ENCODE data around the gene C9orf78.
A peak's percentile ranks its signal among the peaks of the same experiment; 100 is the strongest.

Gene C9orf78

GRCh38 chr9:129835128-129835859 lies at the start of gene C9orf78, which contains the start of gene USP20:
C9orf78 (minus strand) TSS chr9:129835275; CDS start chr9:129835221, 54 bp downstream.
USP20 (plus strand) TSS chr9:129835458; CDS start chr9:129852556, 17,098 bp downstream.
- DNase-seq (ENCODE audit: extremely low read depth in 1 of 2, low read depth in 1 of 2): peak; percentile 85 to 95

GRCh38 chr9:129884220-129885017 lies 49.3 kb upstream of the C9orf78 start:
- peak; percentile 86 to 90 for DNase-seq (ENCODE audit: extremely low read depth in 1 of 2, low read depth in 1 of 2)

DNA sequence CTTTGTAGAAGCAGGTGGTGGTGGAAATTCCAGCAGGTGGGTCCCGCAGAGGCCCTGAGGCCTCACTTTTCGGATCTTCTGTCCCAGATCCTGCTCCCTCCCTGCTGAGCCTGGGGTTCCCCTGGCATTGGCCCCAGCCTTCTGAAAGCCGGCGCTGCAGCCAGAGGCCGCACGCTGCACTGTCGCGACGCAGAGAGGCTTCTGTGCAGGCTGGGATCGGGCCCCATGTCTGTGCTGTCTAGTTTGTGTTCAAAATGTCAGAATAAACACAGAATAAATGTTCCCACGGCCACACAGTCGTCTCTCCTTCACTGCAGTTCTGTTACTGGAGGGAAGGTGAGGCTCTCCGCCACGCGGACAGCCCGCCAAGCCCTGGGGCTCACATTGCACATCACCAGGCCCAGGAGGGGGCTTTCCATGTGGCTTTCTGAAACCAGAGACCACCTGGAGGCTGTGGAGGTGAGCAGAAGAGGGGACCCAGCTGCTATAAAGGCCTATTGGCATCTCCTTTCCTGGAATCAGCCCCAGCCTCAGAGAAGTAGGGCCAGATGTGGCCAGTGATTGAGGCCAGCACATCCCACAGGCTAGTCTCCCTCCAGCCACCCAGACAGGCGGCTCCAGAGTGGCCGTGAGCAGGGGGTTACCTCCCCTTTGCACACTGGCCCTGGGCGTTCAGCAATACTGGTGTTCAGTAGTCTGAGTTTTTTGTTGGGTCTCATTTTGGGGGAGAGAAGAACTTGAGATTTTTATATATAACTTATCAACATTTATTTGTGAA lies 46.7 kb upstream of the C9orf78 start:
- no peak for DNase-seq (ENCODE audit: extremely low read depth in 1 of 2, low read depth in 1 of 2)

GRCh38 chr9:129880654-129881546 lies 45.8 kb upstream of the C9orf78 start:
- no peak for DNase-seq (ENCODE audit: extremely low read depth in 1 of 2, low read depth in 1 of 2)

- no peak for DNase-seq (ENCODE audit: extremely low read depth in 1 of 2, low read depth in 1 of 2)
These were observed 45.0 kb upstream of the C9orf78 start for GRCh38 chr9:129879991-129880653.

GRCh38 chr9:129879103-129879699 lies 44.1 kb upstream of the C9orf78 start:
- DNase-seq (ENCODE audit: extremely low read depth in 1 of 2, low read depth in 1 of 2): no peak

- DNase-seq (ENCODE audit: extremely low read depth in 1 of 2, low read depth in 1 of 2): no peak
These were observed 43.2 kb upstream of the C9orf78 start for GRCh38 chr9:129878291-129878690.

- DNase-seq (ENCODE audit: extremely low read depth in 1 of 2, low read depth in 1 of 2): no peak
These were observed 41.7 kb upstream of the C9orf78 start for GRCh38 chr9:129876815-129877214.

GRCh38 chr9:129875687-129876395 lies 40.8 kb upstream of the C9orf78 start:
- DNase-seq (ENCODE audit: extremely low read depth in 1 of 2, low read depth in 1 of 2): no peak

DNA sequence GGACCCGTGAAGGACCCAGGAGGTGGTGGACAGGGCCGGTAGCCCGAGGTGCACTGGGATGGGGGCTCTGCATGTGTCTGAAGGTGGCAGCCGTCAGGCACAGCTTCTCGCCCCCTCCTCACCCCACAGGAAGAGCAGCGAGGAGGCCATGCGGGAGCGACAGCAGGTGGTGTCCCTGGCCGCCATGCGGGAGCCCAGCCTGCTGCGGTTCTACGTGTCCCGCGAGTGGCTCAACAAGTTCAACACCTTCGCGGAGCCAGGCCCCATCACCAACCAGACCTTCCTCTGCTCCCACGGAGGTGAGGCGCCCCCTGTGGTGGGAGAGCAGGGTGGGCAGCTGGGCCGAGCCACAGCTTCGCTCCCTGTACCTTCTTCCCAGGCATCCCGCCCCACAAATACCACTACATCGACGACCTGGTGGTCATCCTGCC lies 40.1 kb upstream of the C9orf78 start:
- no peak for DNase-seq (ENCODE audit: extremely low read depth in 1 of 2, low read depth in 1 of 2)

- DNase-seq (ENCODE audit: extremely low read depth in 1 of 2, low read depth in 1 of 2): no peak
These were observed 39.4 kb upstream of the C9orf78 start for GRCh38 chr9:129874261-129875101.

GRCh38 chr9:129873563-129874190 lies 38.6 kb upstream of the C9orf78 start:
- no peak for DNase-seq (ENCODE audit: extremely low read depth in 1 of 2, low read depth in 1 of 2)

DNA sequence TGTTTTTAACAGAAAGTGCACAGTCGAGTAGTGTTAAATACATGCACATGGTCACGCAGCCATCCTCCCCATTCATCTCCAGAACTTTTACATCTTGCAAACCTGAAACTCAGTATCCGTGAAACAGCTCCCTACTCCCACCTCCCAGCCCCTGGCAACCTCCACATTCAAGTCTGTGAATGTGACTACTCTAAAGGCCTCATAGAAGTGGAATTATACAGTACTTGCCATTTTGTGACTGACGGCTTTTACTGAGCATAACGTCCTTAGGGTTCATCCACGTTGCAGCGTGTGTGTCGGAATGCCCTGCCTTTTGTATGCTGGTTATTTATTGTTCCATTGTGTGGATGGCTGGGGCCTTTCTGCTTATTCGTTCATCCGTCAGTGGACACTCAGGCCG lies 36.0 kb upstream of the C9orf78 start:
- no peak for DNase-seq (ENCODE audit: extremely low read depth in 1 of 2, low read depth in 1 of 2)

- no peak for DNase-seq (ENCODE audit: extremely low read depth in 1 of 2, low read depth in 1 of 2)
These were observed 34.8 kb upstream of the C9orf78 start for GRCh38 chr9:129869585-129870501.

DNA sequence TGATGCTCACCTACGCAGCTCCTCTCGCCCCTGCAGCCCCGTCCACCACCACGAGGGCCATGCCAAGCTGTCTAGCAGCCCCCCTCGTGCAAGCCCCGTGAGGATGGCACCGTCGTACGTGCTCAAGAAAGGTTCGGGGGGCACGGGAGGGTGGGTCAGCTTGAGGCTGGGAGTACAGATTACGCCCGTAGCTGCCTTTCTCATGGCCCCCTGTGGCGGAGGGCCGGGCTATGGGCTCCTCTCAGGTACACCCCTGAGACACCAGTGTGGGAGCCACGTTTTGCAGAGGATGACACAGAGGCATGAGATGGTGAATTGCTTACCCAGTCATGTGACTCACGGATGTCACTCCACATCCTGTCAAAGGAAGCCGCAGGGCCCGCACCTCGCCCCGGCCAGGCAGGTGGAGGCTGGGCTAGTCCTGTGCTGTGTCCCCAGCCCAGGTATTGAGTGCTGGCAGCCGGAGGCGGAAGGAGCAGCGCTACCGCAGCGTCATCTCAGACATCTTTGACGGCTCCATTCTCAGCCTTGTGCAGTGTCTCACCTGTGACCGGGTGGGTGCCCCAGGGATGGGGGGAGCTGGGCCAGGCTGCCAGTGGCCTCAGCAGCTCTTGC lies 33.9 kb upstream of the C9orf78 start:
- peak; percentile 74 to 88 for DNase-seq (ENCODE audit: extremely low read depth in 1 of 2, low read depth in 1 of 2)
